HG02798 (cell line): ENCODE results near the gene ARHGAP21.

Experiments used
- ATAC-seq: cut with Tn5 transposase; IDR thresholded peaks from one replicate; pipeline ENCODE4 v1.9.1; 2021; ENCODE audit warnings: mild to moderate bottlenecking; ENCODE audit not compliant: unreplicated experiment, poor library complexity

The ARHGAP21 gene

GRCh38 chr10:24589265-24589664, 134.4 kb downstream of the ARHGAP21 start:
- no peak for ATAC-seq

GRCh38 chr10:24579906-24580305, 143.8 kb downstream of the ARHGAP21 start:
- ATAC-seq, result no peak

- no peak for ATAC-seq
These were observed 144.2 kb downstream of the ARHGAP21 start for GRCh38 chr10:24579448-24579847.

GRCh38 chr10:24575481-24576002, 148.1 kb downstream of the ARHGAP21 start:
- no peak for ATAC-seq

GRCh38 chr10:24574578-24575155, 149.0 kb downstream of the ARHGAP21 start:
- no peak for ATAC-seq

- ATAC-seq, result no peak
These were observed 149.5 kb downstream of the ARHGAP21 start for GRCh38 chr10:24574161-24574560.

- no peak for ATAC-seq
These were observed 151.7 kb downstream of the ARHGAP21 start for GRCh38 chr10:24571870-24572450.

- ATAC-seq, result no peak
These were observed 152.8 kb downstream of the ARHGAP21 start for GRCh38 chr10:24570658-24571426.

- no peak for ATAC-seq
These were observed 153.6 kb downstream of the ARHGAP21 start for GRCh38 chr10:24569828-24570657.

GRCh38 chr10:24569330-24569796, 154.3 kb downstream of the ARHGAP21 start:
- ATAC-seq, result no peak

GRCh38 chr10:24568042-24568441, 155.6 kb downstream of the ARHGAP21 start:
- no peak for ATAC-seq

- no peak for ATAC-seq
These were observed 162.2 kb downstream of the ARHGAP21 start for GRCh38 chr10:24561453-24561852.

GRCh38 chr10:24556750-24557742, 166.6 kb downstream of the ARHGAP21 start:
- ATAC-seq, result peak; percentile 61

GRCh38 chr10:24556126-24556749, 167.4 kb downstream of the ARHGAP21 start:
- no peak for ATAC-seq

GRCh38 chr10:24554036-24554435, 169.7 kb downstream of the ARHGAP21 start:
- no peak for ATAC-seq

GRCh38 chr10:24553051-24553612, 170.6 kb downstream of the ARHGAP21 start:
- no peak for ATAC-seq

- ATAC-seq, result peak; percentile 58
These were observed 171.2 kb downstream of the ARHGAP21 start for GRCh38 chr10:24552346-24553016.

- no peak for ATAC-seq
These were observed 172.5 kb downstream of the ARHGAP21 start for GRCh38 chr10:24551161-24551560.
